ENCODE measurements around the gene STAG3. TPM values are rescaled to one million over a fixed set of nuclear protein-coding genes. Genes with fewer than 3 reads are reported as not detected.

The STAG3 gene
- polyA plus RNA-seq, 1 experiment, result 0.22 TPM

DNA sequence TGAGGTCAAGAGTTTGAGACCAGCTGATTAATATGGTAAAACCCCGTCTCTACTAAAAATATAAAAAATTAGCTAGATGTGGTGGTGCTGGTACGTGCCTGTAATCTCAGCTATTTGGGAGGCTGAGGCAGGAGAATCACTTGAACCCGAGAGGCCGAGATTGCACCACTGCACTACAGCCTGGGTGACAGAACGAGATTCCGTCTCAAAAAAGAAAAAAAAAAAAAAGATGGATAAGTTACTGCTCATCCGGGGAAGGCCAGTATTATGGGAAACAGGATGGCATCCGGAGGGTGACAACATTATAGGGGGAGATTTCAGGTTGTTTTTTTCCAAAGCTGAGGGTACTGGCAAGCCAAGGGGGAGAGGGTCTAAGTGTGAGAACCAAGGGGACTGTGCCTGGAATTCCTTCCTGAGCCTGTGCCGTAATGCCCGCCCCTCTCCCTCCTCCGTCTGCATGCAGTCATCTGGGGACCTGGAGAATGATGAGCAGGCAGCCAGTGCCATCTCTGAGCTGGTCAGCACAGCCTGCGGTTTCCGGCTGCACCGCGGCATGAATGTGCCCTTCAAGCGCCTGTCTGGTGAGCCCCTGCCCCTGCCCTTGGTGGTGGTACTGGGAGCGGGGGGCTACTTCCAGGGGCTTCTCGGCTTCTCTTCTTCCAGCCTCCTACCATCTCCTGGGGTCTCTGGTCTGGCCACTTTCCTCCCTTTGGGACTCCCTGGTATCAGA lies 24.6 kb upstream of the STAG3 start:
- POLR2A ChIA-PET, result no interaction called here
- no peak for DNase-seq (ENCODE audit: low read depth, low spot score)
- Histone ChIP-seq H3K4me3 (ENCODE audit: low read depth, low read length) (no peak overlapping the region), H3K27ac (ENCODE audit: low read depth, low read length) (no peak overlapping the region), H3K27me3 (ENCODE audit: control insufficient read depth, insufficient read depth, low read length) (no peaks in the 10 kb centered on the region), H3K9me3 (ENCODE audit: control insufficient read depth, insufficient read depth, low read length) (no peaks in the 10 kb centered on the region)
- TF ChIP-seq, protein P1, sequence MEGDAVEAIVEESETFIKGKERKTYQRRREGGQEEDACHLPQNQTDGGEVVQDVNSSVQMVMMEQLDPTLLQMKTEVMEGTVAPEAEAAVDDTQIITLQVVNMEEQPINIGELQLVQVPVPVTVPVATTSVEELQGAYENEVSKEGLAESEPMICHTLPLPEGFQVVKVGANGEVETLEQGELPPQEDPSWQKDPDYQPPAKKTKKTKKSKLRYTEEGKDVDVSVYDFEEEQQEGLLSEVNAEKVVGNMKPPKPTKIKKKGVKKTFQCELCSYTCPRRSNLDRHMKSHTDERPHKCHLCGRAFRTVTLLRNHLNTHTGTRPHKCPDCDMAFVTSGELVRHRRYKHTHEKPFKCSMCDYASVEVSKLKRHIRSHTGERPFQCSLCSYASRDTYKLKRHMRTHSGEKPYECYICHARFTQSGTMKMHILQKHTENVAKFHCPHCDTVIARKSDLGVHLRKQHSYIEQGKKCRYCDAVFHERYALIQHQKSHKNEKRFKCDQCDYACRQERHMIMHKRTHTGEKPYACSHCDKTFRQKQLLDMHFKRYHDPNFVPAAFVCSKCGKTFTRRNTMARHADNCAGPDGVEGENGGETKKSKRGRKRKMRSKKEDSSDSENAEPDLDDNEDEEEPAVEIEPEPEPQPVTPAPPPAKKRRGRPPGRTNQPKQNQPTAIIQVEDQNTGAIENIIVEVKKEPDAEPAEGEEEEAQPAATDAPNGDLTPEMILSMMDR (IDR thresholded peaks at IDR 0.05; ENCODE audit: low read depth, low read length), result no peak
- CTCF ChIA-PET, result no interaction called here

- CTCF ChIA-PET, result interaction anchor here (0.5 kb wide), 1 partner anchor 329 kb away, joined by 3 read pairs; no protein-coding TSS in a partner anchor
- no peaks in the 10 kb centered on the region for H3K27me3 ChIP-seq (ENCODE audit: control insufficient read depth, insufficient read depth, low read length)
- POLR2A ChIA-PET, result no interaction called here
- H3K27ac ChIP-seq (ENCODE audit: low read depth, low read length), result no peak overlapping the region
- DNase-seq (ENCODE audit: low read depth, low spot score), result no peak
- H3K9me3 ChIP-seq (ENCODE audit: control insufficient read depth, insufficient read depth, low read length), result no peaks in the 10 kb centered on the region
- TF ChIP-seq, protein P1 (IDR thresholded peaks at IDR 0.05; ENCODE audit: low read depth, low read length), result no peak
- no peak overlapping the region for H3K4me3 ChIP-seq (ENCODE audit: low read depth, low read length)
Measured at GRCh38 chr7:100153708-100154535, 23.8 kb upstream of the STAG3 start.

DNA sequence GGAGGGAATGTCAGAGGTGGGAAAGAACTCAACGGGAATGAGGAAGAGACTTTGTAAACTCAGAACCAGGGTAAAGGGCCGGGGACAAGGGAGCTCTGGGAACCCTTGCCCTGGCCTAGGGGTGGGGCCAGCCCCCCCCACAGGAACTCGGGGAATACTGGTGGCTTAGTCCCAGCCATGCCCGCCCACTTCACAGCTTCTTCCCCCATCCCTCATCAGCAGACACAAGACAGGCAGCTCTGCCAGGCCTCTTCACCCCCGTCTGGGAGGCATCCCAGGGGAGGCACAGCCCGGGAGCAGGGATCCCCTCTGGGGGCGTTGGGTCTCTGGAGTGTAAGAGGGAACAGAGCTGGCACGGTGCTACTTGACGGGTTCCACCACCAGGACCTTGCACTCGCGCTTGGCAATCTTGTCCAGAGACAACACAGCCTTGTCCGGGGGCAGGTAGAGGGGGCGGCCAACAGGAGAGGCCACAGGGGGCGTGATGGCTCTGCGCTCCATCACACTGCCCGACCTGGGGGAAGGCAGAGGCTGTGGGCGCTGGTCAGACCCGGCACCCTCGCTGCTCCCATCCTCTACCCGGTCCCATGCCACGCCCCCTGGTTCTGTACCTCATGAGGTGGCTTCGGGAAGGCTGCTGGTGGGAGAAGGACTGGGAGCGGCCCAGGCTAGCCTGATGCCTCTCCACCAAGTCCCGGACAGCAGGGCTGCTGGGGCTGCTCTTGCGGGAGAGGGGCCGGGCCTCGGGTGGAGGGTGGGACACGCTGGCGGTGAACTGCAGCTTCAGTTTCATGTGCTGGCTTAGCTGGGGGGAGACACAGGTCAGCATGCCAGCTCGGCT lies 22.8 kb upstream of the STAG3 start:
- H3K9me3 ChIP-seq (ENCODE audit: control insufficient read depth, insufficient read depth, low read length), result no peaks in the 10 kb centered on the region
- no peak overlapping the region for H3K27ac ChIP-seq (ENCODE audit: low read depth, low read length)
- TF ChIP-seq, protein P1 (IDR thresholded peaks at IDR 0.05; ENCODE audit: low read depth, low read length), result no peak
- no peak for DNase-seq (ENCODE audit: low read depth, low spot score)
- no peak overlapping the region for H3K4me3 ChIP-seq (ENCODE audit: low read depth, low read length)
- POLR2A ChIA-PET, result interaction anchor here (0.6 kb wide), 1 partner anchor 11 kb away, joined by 3 read pairs; no protein-coding TSS in a partner anchor
- CTCF ChIA-PET, result interaction anchor here (0.5 kb wide), 1 partner anchor 328 kb away, joined by 3 read pairs; no protein-coding TSS in a partner anchor
- H3K27me3 ChIP-seq (ENCODE audit: control insufficient read depth, insufficient read depth, low read length), result no peaks in the 10 kb centered on the region

GRCh38 chr7:100155553-100156317 lies 22.0 kb upstream of the STAG3 start:
- Histone ChIP-seq H3K4me3 (ENCODE audit: low read depth, low read length) (no peak overlapping the region), H3K27ac (ENCODE audit: low read depth, low read length) (no peak overlapping the region), H3K27me3 (ENCODE audit: control insufficient read depth, insufficient read depth, low read length) (no peaks in the 10 kb centered on the region), H3K9me3 (ENCODE audit: control insufficient read depth, insufficient read depth, low read length) (no peaks in the 10 kb centered on the region)
- TF ChIP-seq, protein P1 (IDR thresholded peaks at IDR 0.05; ENCODE audit: low read depth, low read length), result no peak
- ChIA-PET POLR2A (interaction anchor here (0.6 kb wide), 2 partner anchors 10 to 754 kb away, joined by 3 to 6 read pairs; no protein-coding TSS in a partner anchor), CTCF (no interaction called here)
- DNase-seq (ENCODE audit: low read depth, low spot score), result no peak

Data from AG04450 (cell line).